GM23338 (cell line): ENCODE data around the gene CUBN. TPM values are rescaled to one million over a fixed set of nuclear protein-coding genes. Genes with fewer than 3 reads are reported as not detected.

Experiments used
- ATAC-seq: fragments of 200-7000 bp; cut with Tn5 transposase; 3 replicates; pipeline ENCODE4 v1.9.1; 2020
- DNase-seq: peaks from one replicate; pipeline ENCODE4 v3.0.0-alpha.2; 2015; ENCODE audit warnings: low spot score
- H2AFZ ChIP-seq: fragments of 200-600 bp; sonication (generic); 2 replicates; pipeline ENCODE4 v1.8.0; 2016; ENCODE audit warnings: antibody characterized with exemption, mild to moderate bottlenecking, moderate library complexity
- H3F3A ChIP-seq: fragments of 200-600 bp; sonication (generic); replicated peaks from 2 replicates; pipeline ENCODE4 v1.8.0; 2017; ENCODE audit warnings: antibody characterized with exemption, mixed run types, low read depth
- H3K27ac ChIP-seq: fragments of 200-600 bp; sonication (generic); 2 replicates; pipeline ENCODE4 v1.6.1; 2016; ENCODE audit warnings: low read depth
- H3K27me3 ChIP-seq: fragments of 200-600 bp; sonication (generic); 2 replicates; pipeline ENCODE4 v1.8.0; 2016; ENCODE audit warnings: mild to moderate bottlenecking, mixed run types, moderate library complexity; ENCODE audit not compliant: insufficient read depth
- H3K36me3 ChIP-seq: fragments of 200-600 bp; sonication (generic); 2 replicates; pipeline ENCODE4 v1.8.0; 2016; ENCODE audit warnings: mild to moderate bottlenecking; ENCODE audit not compliant: insufficient read depth
- H3K4me1 ChIP-seq: fragments of 200-600 bp; sonication (generic); 2 replicates; pipeline ENCODE4 v1.8.0; 2016; ENCODE audit warnings: mild to moderate bottlenecking, moderate library complexity; ENCODE audit not compliant: insufficient read depth
- H3K4me2 ChIP-seq: fragments of 200-600 bp; sonication (generic); 2 replicates; pipeline ENCODE4 v1.7.1; 2017; ENCODE audit warnings: mixed run types
- H3K4me3 ChIP-seq: fragments of 200-600 bp; sonication (generic); 2 replicates; pipeline ENCODE4 v1.6.1; 2016; ENCODE audit warnings: mixed run types
- H3K79me2 ChIP-seq: fragments of 200-600 bp; sonication (generic); replicated peaks from 2 replicates; pipeline ENCODE4 v1.8.0; 2017; ENCODE audit warnings: mild to moderate bottlenecking; ENCODE audit not compliant: insufficient read depth
- H3K9me2 ChIP-seq: fragments of 200-600 bp; sonication (generic); 2 replicates; pipeline ENCODE4 v1.8.0; 2017; ENCODE audit not compliant: insufficient read depth
- H4K20me1 ChIP-seq: fragments of 200-600 bp; sonication (generic); replicated peaks from 2 replicates; pipeline ENCODE4 v1.8.0; 2017; ENCODE audit warnings: mild to moderate bottlenecking; ENCODE audit not compliant: insufficient read depth
- H3K27ac Mint-ChIP-seq: 2 replicates; pipeline ENCODE4 v1.8.0; 2020; ENCODE audit warnings: inconsistent platforms, mild to moderate bottlenecking, moderate library complexity, mixed read lengths
- H3K27me3 Mint-ChIP-seq: 3 replicates; pipeline ENCODE4 v1.8.0; 2022; ENCODE audit warnings: low read depth, mild to moderate bottlenecking, moderate library complexity, mixed read lengths, inconsistent platforms; ENCODE audit not compliant: insufficient read depth, poor library complexity
- H3K36me3 Mint-ChIP-seq: 3 replicates; pipeline ENCODE4 v1.8.0; 2021; ENCODE audit warnings: low read depth, mild to moderate bottlenecking, inconsistent platforms, moderate library complexity, mixed read lengths
- H3K4me1 Mint-ChIP-seq: 3 replicates; pipeline ENCODE4 v1.8.0; 2020; ENCODE audit warnings: mild to moderate bottlenecking, inconsistent platforms, mixed read lengths
- H3K4me3 Mint-ChIP-seq: 3 replicates; pipeline ENCODE4 v1.8.0; 2021; ENCODE audit warnings: moderate library complexity, mild to moderate bottlenecking, inconsistent platforms, mixed read lengths
- H3K9me3 Mint-ChIP-seq: 3 replicates; pipeline ENCODE4 v1.8.0; 2020; ENCODE audit warnings: moderate library complexity, mild to moderate bottlenecking, inconsistent platforms, mixed read lengths
- ETS1 ChIP-seq: IDR thresholded peaks from 2 replicates; pipeline ENCODE4 v1.6.1; 2016; ENCODE audit warnings: antibody characterized with exemption
- EZH2phosphoT487 ChIP-seq: fragments of 200-600 bp; sonication (generic); IDR thresholded peaks from one replicate; pipeline ENCODE4 v1.8.1; 2018; ENCODE audit warnings: antibody characterized with exemption; ENCODE audit not compliant: unreplicated experiment
- JUNB ChIP-seq: IDR thresholded peaks from one replicate; pipeline ENCODE4 v1.6.1; 2016; ENCODE audit warnings: antibody characterized with exemption; ENCODE audit not compliant: unreplicated experiment
- NANOG ChIP-seq: IDR thresholded peaks from 2 replicates; pipeline ENCODE4 v1.6.1; 2016; ENCODE audit warnings: antibody characterized with exemption, borderline replicate concordance
- POLR2AphosphoS5 ChIP-seq: IDR thresholded peaks from 2 replicates; pipeline ENCODE4 v1.6.1; 2016; ENCODE audit warnings: antibody characterized with exemption, low read depth
- REST ChIP-seq: IDR thresholded peaks from one replicate; pipeline ENCODE4 v1.6.1; 2018; ENCODE audit warnings: antibody characterized with exemption; ENCODE audit not compliant: unreplicated experiment
- STAT1 ChIP-seq: IDR thresholded peaks from one replicate; pipeline ENCODE4 v1.6.1; 2016; ENCODE audit warnings: antibody characterized with exemption; ENCODE audit not compliant: unreplicated experiment
- ZNF114 ChIP-seq: fragments of 250-450 bp; sonication (Bioruptor Pico); IDR thresholded peaks from 2 replicates; pipeline ENCODE4 v1.5.0; 2020; ENCODE audit warnings: mild to moderate bottlenecking, moderate library complexity
- polyA plus RNA-seq: library from polyadenylated mRNA; unstranded; fragments of >200 nt; fragmentation: Nextera tagmentation; extraction: Ambion mirVana; gene quantifications from 2 replicates; pipeline ENCODE4 v1.2.1, GENCODE V29; 2016
- total RNA-seq: library from RNA; depleted of rRNA; stranded (reverse); fragments of >200 nt; shearing (Covaris generic); gene quantifications from 2 replicates; pipeline ENCODE4 v1.2.3, GENCODE V29; 2014

Gene CUBN
- total and polyA plus RNA-seq, 2 experiments from 2014 or later = 0.06 to 1.8 TPM

GRCh38 chr10:17023386-17024298 lies 106.0 kb downstream of the CUBN start:
- H3K9me2 ChIP-seq = no peaks in the 10 kb centered on the region
- H4K20me1 ChIP-seq = no peaks in the 10 kb centered on the region
- H3K27ac Mint-ChIP-seq = peak overlapping the region; percentile 84
- peak; percentile 59 for DNase-seq
- H3K79me2 ChIP-seq = no peaks in the 10 kb centered on the region
- peaks cover 6% of the 10 kb centered on the region; the same call in 2 of the 3 replicates for H3K9me3 Mint-ChIP-seq
- H3K36me3 ChIP-seq = no peaks in the 10 kb centered on the region
- 0 out of 2 replicates have a peak overlapping the region, but pooled peaks have one; percentile 4 for H3K4me2 ChIP-seq
- no peak overlapping the region; the same call in 1 of the 2 replicates for H3K27ac ChIP-seq
- H3K4me3 ChIP-seq = no peak overlapping the region
- no peaks in the 10 kb centered on the region for H3K27me3 Mint-ChIP-seq
- ATAC-seq = peak; percentile 55
- no peaks in the 10 kb centered on the region for H3F3A ChIP-seq
- H3K4me1 Mint-ChIP-seq = peaks cover 31% of the 10 kb centered on the region
- TF ChIP-seq STAT1 = no peak
- TF ChIP-seq ZNF114 = no peak
- no peak for TF ChIP-seq EZH2phosphoT487
- no peak for TF ChIP-seq ETS1
- no peak for TF ChIP-seq NANOG
- no peak for TF ChIP-seq REST
- H3K4me1 ChIP-seq = peaks cover 28% of the 10 kb centered on the region
- H3K4me3 Mint-ChIP-seq = no peak overlapping the region
- H3K27me3 ChIP-seq = no peaks in the 10 kb centered on the region
- no peak overlapping the region for H2AFZ ChIP-seq
- H3K36me3 Mint-ChIP-seq = peaks cover 6% of the 10 kb centered on the region; the same call in 2 of the 3 replicates

- Mint-ChIP-seq H3K4me3 (peak overlapping the region; percentile 10; the same call in 1 of the 3 replicates), H3K36me3 (peaks cover 6% of the 10 kb centered on the region), H3K27me3 (no peaks in the 10 kb centered on the region), H3K4me1 (peaks cover 31% of the 10 kb centered on the region), H3K27ac (peak overlapping the region; percentile 25), H3K9me3 (peaks cover 11% of the 10 kb centered on the region; the same call in 2 of the 3 replicates)
- Histone ChIP-seq H3K4me3 (no peak overlapping the region), H2AFZ (no peak overlapping the region), H3K27ac (peak overlapping the region; percentile 33; the same call in 1 of the 2 replicates), H3K27me3 (no peaks in the 10 kb centered on the region), H3K36me3 (no peaks in the 10 kb centered on the region), H3F3A (no peaks in the 10 kb centered on the region), H4K20me1 (no peaks in the 10 kb centered on the region), H3K9me2 (no peaks in the 10 kb centered on the region), H3K4me1 (peaks cover 28% of the 10 kb centered on the region), H3K79me2 (no peaks in the 10 kb centered on the region), H3K4me2 (no peak overlapping the region)
- ATAC-seq = no peak
- DNase-seq = peak; percentile 32
- TF ChIP-seq POLR2AphosphoS5 (peak; percentile 50; the same call in 1 of the 2 replicates), JUNB (no peak), ETS1 (no peak), NANOG (no peak)
Observed at GRCh38 chr10:17022896-17023295, 106.7 kb downstream of the CUBN start.
